H1 (cell line): Measurements from ENCODE around the gene SEL1L3. TPM values are rescaled to one million over a fixed set of nuclear protein-coding genes. Genes with fewer than 3 reads are reported as not detected.

Source experiments
- HDAC2 ChIP-seq, 2 experiments: fragments of 300-600 bp in 1 of 2; sonication (generic) in 1 of 2; IDR thresholded peaks; 2 replicates each; pipeline ENCODE4 v1.6.1; 2011 to 2012; ENCODE audit warnings: low read depth in 2 of 2, low read length in 2 of 2, mild to moderate bottlenecking in 2 of 2, moderate library complexity in 2 of 2, borderline replicate concordance in 1 of 2, inconsistent platforms in 1 of 2
- SP4 ChIP-seq: IDR thresholded peaks from 2 replicates; pipeline ENCODE4 v1.6.1; 2012; ENCODE audit warnings: low read length, inconsistent platforms
- polyA plus RNA-seq, 7 experiments: library from polyadenylated mRNA; depleted of rRNA in 3 of 7; stranded (reverse) in 5 of 7; unstranded in 2 of 7; fragments of >200 nt in 5 of 7; fragments of 200-250 nt in 2 of 7; gene quantifications; 1 replicate in 5 of 7; 2 replicates in 1 of 7; 4 replicates in 1 of 7; pipeline versions ENCODE4 v1.2.1 to v1.2.3, GENCODE V29; 2011 to 2013; ENCODE audit warnings: missing spikeins in 2 of 7, mixed read lengths in 2 of 7
- total RNA-seq: library from RNA; stranded (reverse); fragmentation: NEBNext Ultra II Directional; extraction: Animal tissue kit (Norgen Biotek cat#: 25700); gene quantifications from 2 replicates; pipeline ENCODE4 v1.2.1, GENCODE V29; 2021

SEL1L3 gene
- total and polyA plus RNA-seq, 2 of the 8 experiments (the other 6 are each of a cell fraction or from before 2014, with no cell fraction given): 18.2 to 54.0 TPM

DNA sequence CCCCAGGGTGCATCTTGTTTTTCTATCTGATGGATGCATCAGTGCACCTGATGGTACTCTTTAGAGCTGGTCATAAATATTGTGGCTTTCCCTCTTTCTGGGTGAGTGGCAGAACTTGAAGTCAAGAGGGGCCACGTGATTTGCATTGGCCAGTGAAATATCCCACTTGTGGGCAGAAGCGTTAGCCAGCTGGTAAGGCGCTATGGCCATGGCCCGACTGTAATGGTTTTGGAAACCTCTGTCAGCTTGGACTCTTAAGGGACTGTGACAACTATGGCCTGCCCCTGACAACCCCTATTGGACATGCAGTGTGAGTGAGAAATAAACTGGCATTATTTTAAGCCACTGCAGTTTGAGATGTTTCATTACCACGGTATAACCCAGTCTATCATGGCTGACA is 72.8 kb downstream of the SEL1L3 start (continued):
- no peak for TF ChIP-seq HDAC2 (IDR thresholded peaks at IDR 0.05; ENCODE audit: borderline replicate concordance in 1 of 2, low read depth in 2 of 2, low read length in 2 of 2)
- TF ChIP-seq SP4: no peak
